RWPE1 (cell line): ENCODE measurements around the gene ZNF160.

Source experiments
- CTCF ChIA-PET: fragments of 350-600 bp; sonication (Branson Sonifier 250); formaldehyde crosslinking; extraction: SDS; loops from one replicate; lab custom pipeline; 2021; lab: Yijun Ruan, JAX
- POLR2A ChIA-PET: fragments of 400-600 bp; formaldehyde crosslinking; extraction: SDS; loops from one replicate; lab custom pipeline; 2020; ENCODE audit warnings: antibody characterized with exemption; ENCODE audit not compliant: low non-redundant PET; lab: Yijun Ruan, JAX
- DNase-seq: peaks from one replicate; pipeline ENCODE4 v3.0.0; 2012; ENCODE audit warnings: low spot score
- H3K27ac ChIP-seq: fragments of 450-650 bp; 2 replicates; pipeline ENCODE4 v1.5.1; 2017
- TF ChIP-seq, protein P1 (sequence below): fragments of 450-650 bp; conservative IDR thresholded peaks from 2 replicates; pipeline ENCODE4 v1.5.1; 2017; ENCODE audit warnings: low read depth, mild to moderate bottlenecking

The ZNF160 gene

DNA sequence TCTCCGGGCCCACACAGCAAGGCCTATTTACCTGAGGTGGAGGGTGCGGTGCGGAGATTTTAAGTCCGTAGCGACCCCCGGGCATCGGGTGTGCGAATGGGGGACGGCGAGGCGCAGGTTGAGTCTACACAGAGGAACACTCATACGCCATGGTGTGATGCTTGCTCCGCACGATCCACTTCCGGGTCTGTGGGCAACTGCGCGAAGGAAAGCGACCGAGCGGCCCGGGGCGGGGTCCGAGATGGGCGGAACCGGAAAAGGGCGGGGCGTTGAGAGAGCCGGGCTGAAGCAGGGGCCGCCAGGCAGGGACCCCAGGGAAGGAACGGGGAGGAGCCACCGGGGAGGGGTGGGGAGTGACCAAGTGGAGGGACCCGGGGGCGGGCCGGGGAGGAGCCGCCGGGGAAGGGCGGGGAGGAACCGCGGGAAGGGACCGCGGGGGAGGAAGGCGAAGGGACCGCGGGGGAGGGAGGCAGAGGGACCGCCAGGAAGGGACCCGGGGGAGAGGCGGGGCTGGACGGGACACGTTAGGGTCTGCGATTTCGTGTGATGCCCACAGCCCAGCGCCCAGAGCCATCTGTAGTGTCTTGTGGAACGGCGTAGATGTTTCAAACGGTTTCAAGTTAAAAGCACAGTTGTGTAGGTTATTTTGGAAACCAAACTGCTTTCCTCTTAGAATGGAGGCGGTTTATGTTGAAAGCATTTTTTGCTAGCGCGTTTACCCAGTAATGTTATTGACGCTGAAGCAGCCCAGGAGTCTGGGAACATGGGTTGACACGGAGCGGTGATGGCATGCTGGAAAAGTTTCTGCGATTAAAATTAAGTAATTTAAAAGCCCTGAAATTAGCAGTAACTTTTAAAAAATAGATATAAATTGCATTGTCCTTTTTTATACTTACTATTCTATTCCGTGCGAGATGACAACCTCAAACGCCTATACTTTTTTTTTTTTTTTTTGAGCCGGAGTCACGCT, at the start of gene ZNF160:
Gene ZNF160, minus strand, starts transcription at position 189 of the 970 bp plus-strand sequence. CDS start 17,146 bp downstream, outside the sequence.
- TF ChIP-seq, protein P1, sequence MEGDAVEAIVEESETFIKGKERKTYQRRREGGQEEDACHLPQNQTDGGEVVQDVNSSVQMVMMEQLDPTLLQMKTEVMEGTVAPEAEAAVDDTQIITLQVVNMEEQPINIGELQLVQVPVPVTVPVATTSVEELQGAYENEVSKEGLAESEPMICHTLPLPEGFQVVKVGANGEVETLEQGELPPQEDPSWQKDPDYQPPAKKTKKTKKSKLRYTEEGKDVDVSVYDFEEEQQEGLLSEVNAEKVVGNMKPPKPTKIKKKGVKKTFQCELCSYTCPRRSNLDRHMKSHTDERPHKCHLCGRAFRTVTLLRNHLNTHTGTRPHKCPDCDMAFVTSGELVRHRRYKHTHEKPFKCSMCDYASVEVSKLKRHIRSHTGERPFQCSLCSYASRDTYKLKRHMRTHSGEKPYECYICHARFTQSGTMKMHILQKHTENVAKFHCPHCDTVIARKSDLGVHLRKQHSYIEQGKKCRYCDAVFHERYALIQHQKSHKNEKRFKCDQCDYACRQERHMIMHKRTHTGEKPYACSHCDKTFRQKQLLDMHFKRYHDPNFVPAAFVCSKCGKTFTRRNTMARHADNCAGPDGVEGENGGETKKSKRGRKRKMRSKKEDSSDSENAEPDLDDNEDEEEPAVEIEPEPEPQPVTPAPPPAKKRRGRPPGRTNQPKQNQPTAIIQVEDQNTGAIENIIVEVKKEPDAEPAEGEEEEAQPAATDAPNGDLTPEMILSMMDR = no peak
- CTCF ChIA-PET = interaction anchor here (0.6 kb wide), 1 partner anchor 537 kb away, joined by 3 read pairs; no protein-coding TSS in a partner anchor
- peak; percentile 97 for DNase-seq
- peak within 1 kb of the TSS; percentile 87 for H3K27ac ChIP-seq
- POLR2A ChIA-PET = no interaction called here

DNA sequence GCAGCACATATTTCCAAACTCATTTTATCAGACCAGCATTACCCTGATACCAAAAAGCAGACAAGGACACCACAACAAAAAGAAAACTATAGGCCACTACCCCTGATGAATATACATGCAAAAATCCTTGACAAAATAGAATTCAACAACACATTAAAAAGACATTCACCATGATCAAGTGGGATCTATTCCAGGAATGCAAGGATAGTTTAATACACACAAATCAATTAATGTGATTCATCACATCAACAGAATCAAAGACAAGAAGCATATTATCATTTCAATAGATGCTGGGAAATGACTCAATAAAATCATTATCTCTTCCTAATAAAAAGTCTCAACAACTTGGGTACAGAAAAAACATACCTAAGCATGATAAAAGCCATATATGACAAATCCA, 44.4 kb upstream of the ZNF160 start:
- no peak overlapping the region for H3K27ac ChIP-seq
- TF ChIP-seq, protein P1 = no peak
- CTCF ChIA-PET = interaction anchor here (0.6 kb wide), 1 partner anchor 13 kb away, joined by 3 read pairs; no protein-coding TSS in a partner anchor
- POLR2A ChIA-PET = no interaction called here
- DNase-seq = no peak

DNA sequence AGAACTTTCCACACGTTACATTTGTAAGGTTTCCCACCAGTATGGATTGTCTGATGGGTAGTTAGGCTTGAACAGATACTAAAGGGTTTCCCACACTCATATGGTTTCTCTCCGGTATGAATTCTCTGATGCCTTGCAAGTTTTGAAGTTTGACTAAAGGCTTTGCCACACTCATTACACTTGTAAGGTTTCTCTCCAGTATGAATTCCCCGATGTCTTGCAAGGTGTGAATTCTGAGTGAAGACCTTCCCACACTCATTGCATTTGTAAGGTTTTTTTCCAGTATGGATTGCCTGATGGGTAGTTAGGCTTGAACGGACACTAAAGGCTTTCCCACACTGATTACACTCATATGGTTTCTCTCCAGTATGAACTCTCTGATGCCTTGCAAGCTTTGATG, 37.1 kb upstream of the ZNF160 start:
- DNase-seq = no peak
- TF ChIP-seq, protein P1 = no peak
- ChIA-PET POLR2A (no interaction called here), CTCF (no interaction called here)
- H3K27ac ChIP-seq = no peak overlapping the region

DNA sequence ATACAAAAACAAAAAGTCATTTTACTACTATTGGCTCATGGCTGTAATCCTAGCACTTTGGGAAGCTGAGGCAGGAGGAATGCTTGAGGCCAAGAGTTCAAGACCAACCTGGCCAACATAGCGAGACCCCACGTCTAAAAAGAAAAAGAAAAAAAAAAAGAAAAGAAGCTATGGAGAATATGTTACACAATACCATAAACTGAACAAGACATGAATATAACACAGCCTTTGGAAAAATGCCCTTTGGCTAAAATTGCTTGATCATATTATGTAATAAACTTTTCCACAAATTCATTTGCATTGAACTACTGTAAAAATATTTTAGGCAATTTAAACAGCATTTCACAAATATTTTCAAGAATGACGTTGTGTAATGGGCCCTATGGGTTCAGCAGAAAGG, 33.2 kb upstream of the ZNF160 start:
- ChIA-PET POLR2A (no interaction called here), CTCF (no interaction called here)
- DNase-seq = no peak
- TF ChIP-seq, protein P1 = no peak
- no peak overlapping the region for H3K27ac ChIP-seq

DNA sequence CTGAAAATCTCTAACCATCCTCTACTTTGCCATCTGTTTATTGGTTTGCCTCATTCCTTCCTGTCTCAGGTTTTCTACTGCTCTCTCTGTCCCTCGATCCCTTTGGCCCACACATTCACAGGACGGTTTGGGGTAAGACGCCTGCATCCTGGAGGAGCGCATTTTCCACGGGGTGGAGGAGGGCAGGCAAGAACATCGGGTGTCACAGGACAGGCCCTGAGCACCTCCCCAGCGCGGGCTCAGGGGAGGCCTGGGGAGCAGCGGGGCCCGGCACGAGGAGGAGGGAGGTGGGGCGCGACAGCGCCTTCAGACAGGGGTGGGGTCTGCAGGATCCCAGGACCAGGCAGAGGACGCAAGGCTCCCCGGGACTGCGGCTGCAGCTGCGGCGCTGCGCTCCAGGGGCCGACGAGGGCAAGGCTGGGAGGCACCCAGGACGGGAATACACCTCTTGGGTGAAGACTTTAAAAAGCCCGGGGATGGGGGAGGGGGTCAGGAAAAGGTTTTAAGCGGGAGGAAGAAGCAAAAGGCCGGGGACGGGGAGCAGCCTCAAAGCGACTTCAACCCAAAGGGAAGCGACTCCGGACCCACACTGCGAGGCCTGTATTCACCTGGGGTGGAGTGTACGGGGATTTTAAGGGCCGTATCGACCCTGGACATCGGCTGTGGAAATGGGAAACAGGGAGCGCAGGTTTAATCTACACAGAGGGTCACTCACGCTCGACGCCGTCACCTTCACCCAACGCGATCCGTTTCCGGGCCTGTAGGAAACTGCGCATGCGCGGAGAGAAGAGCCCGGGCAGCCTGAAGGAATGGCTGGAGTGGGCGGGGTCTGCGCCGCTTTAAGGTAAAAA, 29.1 kb upstream of the ZNF160 start, which contains the start of gene ZNF415:
Gene ZNF415, minus strand, starts transcription at position 770 of the 851 bp plus-strand sequence. CDS start 10,234 bp downstream, outside the sequence.
- POLR2A ChIA-PET = no interaction called here
- TF ChIP-seq, protein P1 = no peak
- DNase-seq = peak; percentile 87
- peak within 1 kb of the TSS; percentile 32 for H3K27ac ChIP-seq
- CTCF ChIA-PET = no interaction called here

DNA sequence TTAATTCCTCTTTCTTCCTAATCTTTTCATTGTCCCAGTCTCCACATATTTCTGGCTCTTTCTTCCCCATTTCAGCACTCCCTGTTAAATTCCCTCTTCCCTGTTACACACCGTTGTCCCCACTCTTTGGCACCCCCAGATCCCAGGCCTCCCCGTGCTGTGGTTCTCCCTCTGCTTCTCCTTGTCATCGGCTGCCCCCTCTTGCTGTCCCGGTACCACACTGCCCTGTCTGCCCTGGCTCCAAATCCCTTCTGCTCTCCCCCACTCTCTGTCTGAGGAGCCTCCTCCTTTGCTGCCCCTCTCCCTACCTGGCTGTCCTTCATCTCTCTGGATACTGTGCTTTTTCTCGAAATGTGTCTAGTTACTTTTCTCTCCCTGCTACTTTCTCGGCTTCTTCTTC, 28.5 kb upstream of the ZNF160 start:
- TF ChIP-seq, protein P1 = no peak
- CTCF ChIA-PET = interaction anchor here (0.6 kb wide), 1 partner anchor 62 kb away, joined by 4 read pairs; no protein-coding TSS in a partner anchor
- POLR2A ChIA-PET = no interaction called here
- DNase-seq = no peak
- no peak overlapping the region for H3K27ac ChIP-seq
